ENCODE measurements around the gene HNF1A.

Gene HNF1A

GRCh38 chr12:120959111-120959878 lies 19.0 kb upstream of the HNF1A start:
- no peak for DNase-seq

- no peak for DNase-seq
Observed at GRCh38 chr12:120960657-120961056, 17.7 kb upstream of the HNF1A start.

DNA sequence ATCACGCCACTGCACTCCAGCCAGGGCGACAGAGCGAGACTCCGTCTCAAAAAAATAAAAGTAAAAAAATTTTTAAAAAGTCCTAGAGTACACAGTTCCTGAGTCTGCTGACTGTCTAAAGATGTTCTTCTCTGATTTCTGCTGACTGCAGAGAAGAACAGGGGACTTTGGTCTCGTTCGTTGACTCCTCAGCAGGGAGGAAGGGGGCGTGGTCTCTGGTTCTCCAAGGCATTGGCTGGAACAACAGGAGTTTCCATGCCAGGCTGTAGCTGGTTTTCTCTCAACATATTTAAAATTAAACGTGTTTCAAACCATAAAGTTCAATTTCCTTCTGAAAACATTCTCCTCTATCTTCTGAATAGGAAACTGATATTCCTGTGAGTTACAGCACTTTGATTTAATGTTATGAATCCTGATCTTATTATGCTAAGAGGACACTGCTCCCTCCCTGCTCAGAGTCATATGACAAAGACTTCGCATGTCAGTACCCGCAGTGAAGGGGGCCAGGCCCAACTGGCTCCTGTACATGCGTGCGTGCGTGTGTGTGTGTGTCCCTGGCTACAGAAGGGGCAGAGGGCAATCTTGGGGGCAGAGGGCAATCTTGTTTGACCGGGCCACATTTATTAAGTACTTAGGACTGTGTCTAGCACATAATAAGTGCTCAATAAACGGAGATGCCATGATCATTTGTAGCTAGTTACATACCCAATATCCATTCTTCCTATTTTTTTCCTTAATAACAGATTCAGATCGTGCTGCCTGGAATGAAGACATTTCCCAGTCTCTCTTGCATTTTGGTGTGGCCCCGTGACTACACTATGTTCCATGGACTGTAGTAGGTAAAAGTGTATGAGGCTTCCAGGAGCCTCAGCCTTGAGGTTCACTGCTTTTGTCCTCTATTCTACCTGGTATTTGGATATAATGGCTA lies 16.5 kb upstream of the HNF1A start:
- DNase-seq: no peak

GRCh38 chr12:120962532-120963020 lies 15.8 kb upstream of the HNF1A start:
- no peak for DNase-seq

- DNase-seq: no peak
Observed at GRCh38 chr12:120964298-120964697, 14.0 kb upstream of the HNF1A start.

DNA sequence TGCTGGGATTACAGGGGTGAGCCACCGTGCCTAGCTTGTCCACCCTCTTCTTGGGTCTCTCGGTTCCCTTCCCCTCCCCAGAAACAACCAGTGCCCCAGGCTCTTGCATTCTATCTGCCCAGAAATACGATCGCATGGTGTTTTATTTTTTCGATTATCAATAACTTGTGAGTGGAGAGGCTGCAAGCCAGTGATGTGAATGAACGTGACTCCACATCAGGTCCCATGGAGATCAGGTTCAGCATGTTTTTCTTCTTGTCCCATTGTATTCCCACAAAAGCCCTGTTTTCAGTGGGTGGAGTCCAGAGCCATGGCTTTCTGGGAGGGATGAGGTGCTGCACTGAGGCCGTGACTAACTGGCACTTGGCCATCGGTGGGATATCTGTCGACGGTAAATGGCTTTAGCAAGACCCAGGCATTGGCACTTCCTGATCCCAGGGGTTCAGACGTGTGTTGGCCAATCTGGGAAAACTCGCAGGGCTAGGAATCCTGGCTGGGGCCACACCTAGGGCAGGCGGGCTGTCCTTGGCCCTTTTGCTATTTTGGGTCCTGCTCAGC lies 12.7 kb upstream of the HNF1A start:
- DNase-seq: no peak

DNA sequence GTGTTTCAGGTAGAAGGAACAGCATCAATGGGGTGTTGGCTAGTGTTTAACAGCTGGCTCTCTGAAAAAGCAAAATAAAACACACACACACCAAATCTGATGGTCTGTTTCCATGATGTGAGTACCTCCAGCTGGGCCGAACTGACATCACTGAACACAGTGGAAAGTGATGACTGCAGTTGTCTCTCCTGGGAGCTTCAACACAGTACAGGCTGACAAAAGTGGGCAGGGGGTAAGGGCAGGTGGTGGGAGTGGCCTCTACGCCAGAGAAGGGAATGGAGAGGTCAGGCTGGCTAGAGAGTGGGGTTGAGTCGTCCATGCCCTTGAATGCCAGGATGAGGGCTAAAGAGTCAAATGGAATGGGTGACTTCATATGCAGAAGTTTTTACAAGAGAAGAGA lies 8.0 kb upstream of the HNF1A start:
- DNase-seq: no peak

GRCh38 chr12:120971299-120972180 lies 6.8 kb upstream of the HNF1A start:
- peak; percentile 38 to 81 for DNase-seq

DNA sequence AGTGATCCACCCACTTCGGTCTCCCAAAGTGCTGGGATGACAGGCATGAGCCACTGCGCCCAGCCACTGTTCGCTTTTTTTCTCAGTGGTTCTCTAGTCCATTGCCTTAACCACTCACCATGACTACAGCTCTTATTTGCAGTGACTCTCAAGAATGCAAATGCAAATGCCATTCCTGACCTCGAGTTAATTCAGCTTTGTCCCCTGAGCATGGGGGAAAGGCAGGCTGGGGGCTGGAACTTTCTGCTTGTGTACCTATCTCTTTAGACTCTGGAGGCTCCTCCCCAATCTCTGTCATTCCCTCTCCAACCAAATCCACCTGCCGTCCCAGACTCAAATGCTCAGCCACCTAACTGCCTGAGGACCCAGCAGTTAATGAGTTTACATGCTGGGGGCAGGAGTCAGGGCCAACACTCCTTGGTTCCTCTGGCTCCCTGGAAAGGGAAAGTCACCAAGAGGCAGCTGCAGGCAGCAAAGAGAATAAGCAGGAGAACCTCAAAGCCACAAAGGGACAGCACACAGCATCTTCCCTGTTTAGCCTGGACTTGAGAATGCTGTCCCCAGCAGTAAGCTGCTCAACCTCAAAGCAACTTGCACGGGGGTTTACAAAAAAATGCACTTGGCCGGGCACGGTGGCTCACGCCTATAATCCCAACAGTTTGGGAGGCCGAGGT lies 5.3 kb upstream of the HNF1A start:
- no peak for DNase-seq

GRCh38 chr12:120977531-120978295 lies 630 bp upstream of the HNF1A start:
- no peak for DNase-seq

DNA sequence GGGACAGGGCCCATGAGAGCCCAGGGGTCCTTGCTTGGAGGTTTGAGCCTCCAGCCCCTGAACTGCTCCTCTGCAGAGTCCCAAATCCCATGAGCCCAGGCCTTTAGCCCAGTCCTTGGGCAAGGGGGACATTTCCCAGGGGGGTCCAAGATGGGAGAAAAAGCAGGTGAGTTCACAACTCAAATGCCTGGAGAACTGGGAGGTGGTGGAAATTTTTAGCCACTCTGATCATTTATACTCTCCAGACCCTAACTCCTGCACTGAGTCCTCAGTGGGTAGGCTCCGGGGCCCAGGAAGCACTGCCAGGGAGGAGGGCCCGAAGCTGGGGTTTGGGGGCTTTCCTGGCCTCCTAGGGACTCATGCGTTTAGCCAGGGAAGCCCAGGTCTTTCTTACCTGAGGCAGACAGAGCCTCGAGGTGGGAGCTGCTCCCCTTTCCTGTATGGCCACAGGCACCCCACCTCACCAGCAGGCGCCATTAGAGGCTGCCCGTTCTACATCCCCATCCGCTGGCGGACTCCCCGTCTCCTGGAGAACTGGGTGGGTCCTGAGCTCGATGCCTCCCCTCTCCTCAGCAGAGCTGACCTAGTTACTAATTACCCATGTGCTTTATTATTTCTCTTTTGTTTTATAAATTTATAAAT lies 998 bp downstream of the HNF1A start:
- DNase-seq: no peak

GRCh38 chr12:120979862-120980696 lies 1.7 kb downstream of the HNF1A start:
- no peak for DNase-seq

- no peak for DNase-seq
Observed at GRCh38 chr12:120980800-120981368, 2.5 kb downstream of the HNF1A start.

DNA sequence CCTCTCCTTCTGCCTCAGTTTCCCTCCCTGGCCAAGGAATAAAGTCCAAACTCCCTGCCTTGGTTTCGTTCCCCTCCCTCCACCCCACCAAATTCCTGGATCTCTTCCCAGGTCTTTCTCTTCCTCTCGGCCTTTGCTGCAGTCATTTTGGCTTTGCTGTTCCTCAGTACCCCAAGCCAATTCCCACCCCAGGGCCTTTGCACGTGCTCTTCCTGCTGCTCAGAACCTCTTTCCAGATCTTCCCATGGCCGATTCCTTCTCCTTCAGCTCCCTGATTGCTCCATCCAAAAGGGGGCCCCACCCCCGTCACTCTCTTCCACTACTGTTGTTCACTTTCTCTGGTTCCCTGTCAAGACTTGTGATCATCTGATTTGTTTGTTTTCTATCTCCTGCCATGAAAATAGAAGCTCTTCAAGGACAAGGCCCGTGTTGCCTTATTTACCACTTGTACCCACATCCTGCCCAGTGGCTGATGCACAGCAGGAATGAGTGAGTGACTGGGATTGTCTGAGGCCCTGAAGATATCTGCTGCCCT lies 3.1 kb downstream of the HNF1A start:
- DNase-seq: no peak

GRCh38 chr12:120982659-120983058 lies 4.3 kb downstream of the HNF1A start:
- DNase-seq: no peak

GRCh38 chr12:120983759-120984158 lies 5.4 kb downstream of the HNF1A start:
- no peak for DNase-seq

DNA sequence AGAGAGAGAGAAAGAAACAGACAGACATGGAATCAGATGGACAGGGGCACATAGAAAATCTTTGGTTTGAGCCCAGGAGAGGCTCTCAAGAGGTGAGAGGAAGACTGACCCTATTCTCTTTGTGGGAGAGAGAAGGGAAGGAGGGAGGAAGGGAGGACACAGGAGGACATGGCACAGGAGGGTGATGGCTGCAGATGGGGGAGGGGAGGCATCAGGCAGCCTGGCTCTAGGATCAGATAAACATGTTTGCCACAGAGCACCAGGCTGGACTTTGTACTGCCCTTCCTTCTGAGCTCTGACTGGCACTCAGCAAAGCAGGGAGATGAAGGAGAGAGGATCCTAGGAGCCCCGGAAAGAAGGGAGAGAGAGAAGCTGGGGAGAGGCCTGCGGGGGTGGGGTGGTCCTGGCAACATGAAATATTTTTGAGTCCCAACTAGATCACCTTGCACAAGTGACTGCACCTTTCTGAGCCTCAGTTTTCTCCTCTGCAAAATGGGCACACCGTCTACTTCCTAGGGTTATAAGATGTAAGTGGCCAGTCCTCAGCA lies 6.1 kb downstream of the HNF1A start:
- DNase-seq: no peak

- DNase-seq: no peak
Observed at GRCh38 chr12:120988234-120988633, 9.9 kb downstream of the HNF1A start.

GRCh38 chr12:120988658-120989057 lies 10.3 kb downstream of the HNF1A start:
- no peak for DNase-seq

Measured in SW 1271 (cell line).